K562 (cell line): ENCODE data around the gene SYN1. TPM values are rescaled to one million over a fixed set of nuclear protein-coding genes. Genes with fewer than 3 reads are reported as not detected.

Source experiments
- CHD1 ChIP-seq: fragments of 200-600 bp; sonication (generic); IDR thresholded peaks from one replicate; pipeline ENCODE4 v1.6.1; 2012; ENCODE audit warnings: mild to moderate bottlenecking, moderate library complexity, low read length, inconsistent platforms
- COPS2 ChIP-seq: fragments of 450-650 bp; conservative IDR thresholded peaks from 2 replicates; pipeline ENCODE4 v1.6.1; 2016; ENCODE audit warnings: mild to moderate bottlenecking, moderate library complexity
- FIP1L1 ChIP-seq: fragments of 200-400 bp; formaldehyde crosslinking; IDR thresholded peaks from 2 replicates; pipeline ENCODE4 v1.6.1; 2018; ENCODE audit warnings: mild to moderate bottlenecking, low read depth, low read length; ENCODE audit not compliant: poor library complexity, severe bottlenecking
- FOXA1 ChIP-seq: fragments of 450-650 bp; IDR thresholded peaks from 2 replicates; pipeline ENCODE4 v1.6.1; 2016; ENCODE audit warnings: mild to moderate bottlenecking, borderline replicate concordance
- HDAC8 ChIP-seq: fragments of 450-650 bp; IDR thresholded peaks from 2 replicates; pipeline ENCODE4 v1.6.1; 2016; ENCODE audit warnings: mild to moderate bottlenecking, missing genetic modification characterization, moderate library complexity, missing compliant biosample characterization
- IRF2 ChIP-seq: sonication (generic); formaldehyde crosslinking; IDR thresholded peaks from 2 replicates; pipeline ENCODE4 v1.8.1; 2022; ENCODE audit warnings: mild to moderate bottlenecking, missing genetic modification reagents
- KDM4B ChIP-seq, 2 experiments: fragments of 450-650 bp in 1 of 2; sonication (generic) in 1 of 2; IDR thresholded peaks; 2 replicates each; pipeline ENCODE4 v1.6.1; 2016 to 2017; ENCODE audit warnings: borderline replicate concordance in 2 of 2, antibody characterized with exemption in 1 of 2, low read depth in 1 of 2, mild to moderate bottlenecking in 1 of 2
- MCM3 ChIP-seq: fragments of 450-650 bp; IDR thresholded peaks from 2 replicates; pipeline ENCODE4 v1.6.1; 2016
- POLR2AphosphoS2 ChIP-seq: IDR thresholded peaks from 2 replicates; pipeline ENCODE4 v1.6.1; 2012; ENCODE audit warnings: low read length, improper control_type of control experiment
- RB1 ChIP-seq: fragments of 450-650 bp; IDR thresholded peaks from 2 replicates; pipeline ENCODE4 v1.6.1; 2017; ENCODE audit warnings: low read depth, mild to moderate bottlenecking
- RFX5 ChIP-seq: IDR thresholded peaks from 2 replicates; pipeline ENCODE4 v1.6.1; 2011; ENCODE audit warnings: low read depth, mild to moderate bottlenecking, improper control_type of control experiment, low read length
- ZBTB1 ChIP-seq: sonication (generic); formaldehyde crosslinking; IDR thresholded peaks from 2 replicates; pipeline ENCODE4 v1.8.1; 2023; ENCODE audit warnings: missing genetic modification reagents, low read depth, mild to moderate bottlenecking, borderline replicate concordance
- ZBTB17 ChIP-seq: fragments of 450-650 bp; formaldehyde crosslinking; IDR thresholded peaks from 2 replicates; pipeline ENCODE4 v1.4.0; 2020; ENCODE audit warnings: mild to moderate bottlenecking
- ZFP36 ChIP-seq: fragments of 150-350 bp; IDR thresholded peaks from 2 replicates; pipeline ENCODE4 v1.6.1; 2018; ENCODE audit warnings: low read length, low read depth; ENCODE audit not compliant: partially characterized antibody
- ZNF133 ChIP-seq: fragments of 250-450 bp; sonication (Bioruptor Pico); IDR thresholded peaks from 2 replicates; pipeline ENCODE4 v1.4.0; 2020; ENCODE audit warnings: mild to moderate bottlenecking
- ZNF347 ChIP-seq: fragments of 450-650 bp; formaldehyde crosslinking; IDR thresholded peaks from 2 replicates; pipeline ENCODE4 v1.4.0; 2020; ENCODE audit warnings: low read depth, mild to moderate bottlenecking, moderate library complexity
- ZNF644 ChIP-seq: fragments of 200-800 bp; sonication (Bioruptor generic); IDR thresholded peaks from 2 replicates; pipeline ENCODE4 v1.6.1; 2016; ENCODE audit warnings: low read depth, missing genetic modification characterization, missing compliant biosample characterization
- polyA plus RNA-seq, 8 experiments: library from polyadenylated mRNA; depleted of rRNA in 4 of 8; stranded (reverse) in 5 of 8; unstranded in 3 of 8; fragments of >200 nt; fragmentation: Nextera tagmentation in 2 of 8; fragmentation: Illumina TruSeq in 1 of 8; extraction: Ambion mirVana in 2 of 8; extraction: Trizol in 1 of 8; gene quantifications; 2 replicates each; pipeline versions ENCODE4 v1.2.1 to v1.2.3, GENCODE V29; 2011 to 2014; ENCODE audit warnings: inconsistent platforms in 1 of 8, missing spikeins in 1 of 8
- total RNA-seq, 7 experiments: library from RNA; depleted of rRNA in 6 of 7; stranded (reverse); fragments of >200 nt in 6 of 7; fragmentation: Illumina TruSeq in 2 of 7; extraction: Trizol in 2 of 7; gene quantifications; 2 replicates each; pipeline versions ENCODE4 v1.2.1 to v1.2.3, GENCODE V29; 2011 to 2021; ENCODE audit warnings: low replicate concordance in 1 of 7
- TF ChIP-seq, protein P1 (sequence below): fragments of 450-650 bp; formaldehyde crosslinking; IDR thresholded peaks from 2 replicates; pipeline ENCODE4 v1.4.0; 2020; ENCODE audit warnings: mild to moderate bottlenecking, moderate library complexity
- TF ChIP-seq, protein P2 (sequence below): fragments of 250-450 bp; sonication (Bioruptor Pico); IDR thresholded peaks from 2 replicates; pipeline ENCODE4 v1.5.0; 2021; ENCODE audit warnings: mild to moderate bottlenecking, moderate library complexity
- TF ChIP-seq, protein P3 (sequence below): fragments of 150-350 bp; IDR thresholded peaks from 2 replicates; pipeline ENCODE4 v1.6.1; 2014; ENCODE audit warnings: low read depth, mild to moderate bottlenecking, low read length, borderline replicate concordance

SYN1 gene
- total and polyA plus RNA-seq, 9 of the 15 experiments (the other 6 are each of a cell fraction or from before 2014, with no cell fraction given), result 0.01 to 0.28 (median 0.18) TPM; not detected in 2

DNA sequence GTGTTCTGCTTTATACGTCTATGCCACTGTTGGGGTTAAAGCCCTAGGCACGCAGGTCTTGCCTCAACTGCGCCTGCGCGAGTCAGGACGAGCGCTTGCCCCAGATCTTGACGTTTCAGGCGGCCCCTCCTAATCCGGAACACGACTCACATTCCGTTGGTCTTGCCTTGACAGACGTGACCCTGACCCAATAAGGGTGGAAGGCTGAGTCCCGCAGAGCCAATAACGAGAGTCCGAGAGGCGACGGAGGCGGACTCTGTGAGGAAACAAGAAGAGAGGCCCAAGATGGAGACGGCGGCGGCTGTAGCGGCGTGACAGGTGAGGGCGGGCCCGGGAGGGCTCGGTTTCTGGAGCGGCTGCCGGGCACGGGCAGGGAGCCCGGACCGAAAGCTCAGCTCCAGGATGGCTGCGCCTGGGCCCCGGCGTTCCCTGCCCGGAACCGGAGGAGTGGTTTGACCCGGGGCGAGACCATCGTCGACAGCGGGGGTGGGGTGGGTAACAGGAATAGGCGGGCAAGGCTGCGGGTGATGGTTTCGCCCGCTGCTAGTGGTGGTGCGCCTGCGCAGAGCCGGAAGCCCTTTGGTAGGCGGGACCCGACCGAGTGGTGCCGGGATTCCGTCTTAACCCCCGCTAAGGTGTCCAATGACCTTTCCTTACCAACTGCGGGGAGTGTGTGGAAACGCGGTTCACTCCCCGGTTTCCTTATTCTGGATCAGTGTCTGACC is 58.6 kb downstream of the SYN1 start, which contains the start of gene ARAF (continued):
- TF ChIP-seq ZNF644 (no peak), RB1 (peak; percentile 88), KDM4B (IDR thresholded peaks at IDR 0.05; ENCODE audit: borderline replicate concordance in 2 of 2, low read depth in 1 of 2) (peak in 1 of 2 experiments; percentile 78; a peak in 1 of 4 replicates), FIP1L1 (peak; percentile 64), POLR2AphosphoS2 (no peak), COPS2 (no peak), IRF2 (CRISPR knock-in tag) (no peak), HDAC8 (tag) (no peak), MCM3 (no peak), FOXA1 (no peak), RFX5 (no peak), ZBTB17 (CRISPR knock-in tag) (no peak), ZBTB1 (CRISPR knock-in tag) (no peak), CHD1 (no peak), ZFP36 (no peak), ZNF133 (CRISPR knock-in tag) (no peak), ZNF347 (no peak)
- TF ChIP-seq, protein P1, sequence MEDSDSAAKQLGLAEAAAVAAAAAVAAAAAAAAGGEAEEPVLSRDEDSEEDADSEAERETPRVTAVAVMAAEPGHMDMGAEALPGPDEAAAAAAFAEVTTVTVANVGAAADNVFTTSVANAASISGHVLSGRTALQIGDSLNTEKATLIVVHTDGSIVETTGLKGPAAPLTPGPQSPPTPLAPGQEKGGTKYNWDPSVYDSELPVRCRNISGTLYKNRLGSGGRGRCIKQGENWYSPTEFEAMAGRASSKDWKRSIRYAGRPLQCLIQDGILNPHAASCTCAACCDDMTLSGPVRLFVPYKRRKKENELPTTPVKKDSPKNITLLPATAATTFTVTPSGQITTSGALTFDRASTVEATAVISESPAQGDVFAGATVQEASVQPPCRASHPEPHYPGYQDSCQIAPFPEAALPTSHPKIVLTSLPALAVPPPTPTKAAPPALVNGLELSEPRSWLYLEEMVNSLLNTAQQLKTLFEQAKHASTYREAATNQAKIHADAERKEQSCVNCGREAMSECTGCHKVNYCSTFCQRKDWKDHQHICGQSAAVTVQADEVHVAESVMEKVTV, result no peak
- TF ChIP-seq, protein P2, sequence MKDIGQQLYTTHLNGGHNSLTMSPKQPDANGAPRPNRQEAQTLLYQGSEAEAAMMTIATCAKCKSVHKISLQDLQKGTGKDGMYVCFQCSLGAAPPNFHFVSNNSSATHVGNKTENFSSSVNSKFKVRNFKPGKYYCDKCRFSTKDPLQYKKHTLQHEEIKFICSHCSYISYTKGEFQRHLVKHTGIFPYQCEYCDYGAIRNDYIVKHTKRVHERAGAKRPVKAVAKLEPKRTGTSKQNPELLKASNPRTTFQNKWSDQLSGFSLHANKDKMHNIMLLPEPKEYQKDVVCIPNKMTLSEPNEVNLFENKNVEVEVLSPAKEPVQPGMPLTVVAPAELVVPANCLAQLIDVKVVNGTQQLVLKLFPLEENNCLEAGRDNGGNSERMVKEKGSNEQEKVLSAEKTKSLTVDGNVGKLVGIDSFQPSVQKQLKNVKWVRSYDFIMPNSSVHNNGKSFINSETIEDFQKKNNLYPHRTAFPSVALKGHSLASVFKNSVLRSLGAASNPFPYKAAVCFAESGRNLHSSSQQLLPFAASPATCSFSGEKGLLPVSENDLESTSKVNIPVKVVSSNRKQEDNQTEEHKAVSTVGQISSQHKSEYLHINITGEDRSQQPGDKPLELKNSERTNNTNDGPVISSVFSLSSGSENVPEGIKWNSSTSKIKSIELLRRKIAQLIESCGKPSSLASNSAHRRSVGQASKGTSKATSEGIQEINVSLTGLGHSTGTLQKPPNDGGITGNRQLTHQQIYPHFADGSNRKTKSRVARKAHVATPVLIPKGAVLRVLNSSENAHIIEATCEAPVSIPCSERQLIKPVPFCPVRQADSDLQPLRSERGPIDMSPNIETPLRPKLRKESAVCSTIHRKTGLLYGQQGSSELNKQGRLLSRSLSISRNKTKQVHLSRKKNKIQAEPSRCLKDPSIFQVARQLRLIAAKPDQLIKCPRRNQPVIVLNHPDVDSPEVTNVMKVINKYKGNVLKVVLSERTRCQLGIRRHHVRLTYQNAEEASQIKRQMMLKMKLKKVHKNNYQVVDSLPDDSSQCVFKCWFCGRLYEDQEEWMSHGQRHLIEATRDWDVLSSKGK (CRISPR knock-in tag), result no peak
- TF ChIP-seq, protein P3, sequence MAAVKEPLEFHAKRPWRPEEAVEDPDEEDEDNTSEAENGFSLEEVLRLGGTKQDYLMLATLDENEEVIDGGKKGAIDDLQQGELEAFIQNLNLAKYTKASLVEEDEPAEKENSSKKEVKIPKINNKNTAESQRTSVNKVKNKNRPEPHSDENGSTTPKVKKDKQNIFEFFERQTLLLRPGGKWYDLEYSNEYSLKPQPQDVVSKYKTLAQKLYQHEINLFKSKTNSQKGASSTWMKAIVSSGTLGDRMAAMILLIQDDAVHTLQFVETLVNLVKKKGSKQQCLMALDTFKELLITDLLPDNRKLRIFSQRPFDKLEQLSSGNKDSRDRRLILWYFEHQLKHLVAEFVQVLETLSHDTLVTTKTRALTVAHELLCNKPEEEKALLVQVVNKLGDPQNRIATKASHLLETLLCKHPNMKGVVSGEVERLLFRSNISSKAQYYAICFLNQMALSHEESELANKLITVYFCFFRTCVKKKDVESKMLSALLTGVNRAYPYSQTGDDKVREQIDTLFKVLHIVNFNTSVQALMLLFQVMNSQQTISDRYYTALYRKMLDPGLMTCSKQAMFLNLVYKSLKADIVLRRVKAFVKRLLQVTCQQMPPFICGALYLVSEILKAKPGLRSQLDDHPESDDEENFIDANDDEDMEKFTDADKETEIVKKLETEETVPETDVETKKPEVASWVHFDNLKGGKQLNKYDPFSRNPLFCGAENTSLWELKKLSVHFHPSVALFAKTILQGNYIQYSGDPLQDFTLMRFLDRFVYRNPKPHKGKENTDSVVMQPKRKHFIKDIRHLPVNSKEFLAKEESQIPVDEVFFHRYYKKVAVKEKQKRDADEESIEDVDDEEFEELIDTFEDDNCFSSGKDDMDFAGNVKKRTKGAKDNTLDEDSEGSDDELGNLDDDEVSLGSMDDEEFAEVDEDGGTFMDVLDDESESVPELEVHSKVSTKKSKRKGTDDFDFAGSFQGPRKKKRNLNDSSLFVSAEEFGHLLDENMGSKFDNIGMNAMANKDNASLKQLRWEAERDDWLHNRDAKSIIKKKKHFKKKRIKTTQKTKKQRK, result no peak
